HepG2 (cell line): ENCODE data around the gene ZNF578. TPM values are rescaled to one million over a fixed set of nuclear protein-coding genes. Genes with fewer than 3 reads are reported as not detected.

ENCODE experiments used
- GATA4 ChIP-seq: sonication (generic); IDR thresholded peaks from 2 replicates; pipeline ENCODE4 v1.6.1; 2016; ENCODE audit warnings: antibody characterized with exemption, low read depth, borderline replicate concordance
- GTF2F1 ChIP-seq: fragments of 150-350 bp; IDR thresholded peaks from 2 replicates; pipeline ENCODE4 v1.6.1; 2014; ENCODE audit warnings: low read length
- HES4 ChIP-seq: sonication (generic); formaldehyde crosslinking; IDR thresholded peaks from 2 replicates; pipeline ENCODE4 v1.9.0; 2021; ENCODE audit warnings: mild to moderate bottlenecking, missing genetic modification reagents, borderline replicate concordance
- NBN ChIP-seq: fragments of 450-650 bp; conservative IDR thresholded peaks from 2 replicates; pipeline ENCODE4 v1.6.1; 2017
- NPAS2 ChIP-seq: sonication (generic); formaldehyde crosslinking; IDR thresholded peaks from 2 replicates; pipeline ENCODE4 v1.8.0; 2022; ENCODE audit warnings: mild to moderate bottlenecking, missing genetic modification reagents, borderline replicate concordance
- NR3C1 ChIP-seq: sonication (generic); formaldehyde crosslinking; IDR thresholded peaks from 2 replicates; pipeline ENCODE4 v1.4.0; 2020; ENCODE audit warnings: missing genetic modification reagents
- POLR2G ChIP-seq: fragments of 200-400 bp; formaldehyde crosslinking; IDR thresholded peaks from 2 replicates; pipeline ENCODE4 v1.6.1; 2018; ENCODE audit warnings: mild to moderate bottlenecking, low read depth, low read length, moderate library complexity
- RFX1 ChIP-seq: fragments of 450-650 bp; IDR thresholded peaks from 2 replicates; pipeline ENCODE4 v1.6.1; 2017
- SNAI1 ChIP-seq: sonication (generic); formaldehyde crosslinking; IDR thresholded peaks from 2 replicates; pipeline ENCODE4 v1.5.0; 2020; ENCODE audit warnings: mild to moderate bottlenecking, missing genetic modification reagents, borderline replicate concordance
- ZBTB42 ChIP-seq: sonication (generic); formaldehyde crosslinking; IDR thresholded peaks from 2 replicates; pipeline ENCODE4 v1.5.0; 2020; ENCODE audit warnings: mild to moderate bottlenecking, missing genetic modification reagents
- ZFP36L1 ChIP-seq: sonication (generic); formaldehyde crosslinking; IDR thresholded peaks from 2 replicates; pipeline ENCODE4 v1.8.0; 2022; ENCODE audit warnings: mild to moderate bottlenecking, missing genetic modification reagents, moderate library complexity
- ZNF235 ChIP-seq: sonication (generic); formaldehyde crosslinking; IDR thresholded peaks from 2 replicates; pipeline ENCODE4 v1.8.1; 2023; ENCODE audit warnings: mild to moderate bottlenecking, missing genetic modification reagents, borderline replicate concordance
- ZNF253 ChIP-seq: sonication (generic); formaldehyde crosslinking; IDR thresholded peaks from 2 replicates; pipeline ENCODE4 v1.8.0; 2022; ENCODE audit warnings: mild to moderate bottlenecking, missing genetic modification reagents, borderline replicate concordance
- ZNF264 ChIP-seq: sonication (generic); formaldehyde crosslinking; IDR thresholded peaks from 2 replicates; pipeline ENCODE4 v1.4.0; 2020; ENCODE audit warnings: missing genetic modification reagents
- ZNF577 ChIP-seq: sonication (generic); formaldehyde crosslinking; IDR thresholded peaks from 2 replicates; pipeline ENCODE4 v1.4.0; 2020; ENCODE audit warnings: mild to moderate bottlenecking, low read depth, missing genetic modification reagents, borderline replicate concordance
- ZNF703 ChIP-seq: sonication (generic); formaldehyde crosslinking; IDR thresholded peaks from 2 replicates; pipeline ENCODE4 v1.5.1; 2020; ENCODE audit warnings: missing genetic modification reagents, mild to moderate bottlenecking, moderate library complexity, borderline replicate concordance
- ZNF75D ChIP-seq: sonication (generic); formaldehyde crosslinking; IDR thresholded peaks from 2 replicates; pipeline ENCODE4 v1.8.1; 2023; ENCODE audit warnings: missing genetic modification reagents, mild to moderate bottlenecking, borderline replicate concordance
- ZNF766 ChIP-seq: sonication (generic); formaldehyde crosslinking; IDR thresholded peaks from 2 replicates; pipeline ENCODE4 v1.5.0; 2020; ENCODE audit warnings: missing genetic modification reagents, borderline replicate concordance
- ZNF850 ChIP-seq: sonication (generic); formaldehyde crosslinking; conservative IDR thresholded peaks from 2 replicates; pipeline ENCODE4 v1.9.0; 2021; ENCODE audit warnings: mild to moderate bottlenecking, missing genetic modification reagents
- polyA plus RNA-seq, 8 experiments: library from polyadenylated mRNA; depleted of rRNA in 3 of 8; stranded (reverse) in 7 of 8; unstranded in 1 of 8; fragments of >200 nt; fragmentation: Illumina TruSeq in 4 of 8; extraction: Trizol in 4 of 8; gene quantifications; 2 replicates each; pipeline versions ENCODE4 v1.2.1 to v1.2.3, GENCODE V29; 2011 to 2016; ENCODE audit warnings: low read depth in 4 of 8, missing spikeins in 1 of 8, mixed read lengths in 1 of 8; ENCODE audit not compliant: insufficient read depth in 1 of 8
- total RNA-seq, 5 experiments: library from RNA; depleted of rRNA; stranded (reverse); fragments of >200 nt; fragmentation: Illumina TruSeq; extraction: Trizol; gene quantifications; 2 replicates each; pipeline ENCODE4 v1.2.3, GENCODE V29; 2016; ENCODE audit warnings: low read depth in 1 of 5
- TF ChIP-seq, protein P1 (sequence below): sonication (generic); formaldehyde crosslinking; IDR thresholded peaks from 2 replicates; pipeline ENCODE4 v1.4.0; 2020; ENCODE audit warnings: mild to moderate bottlenecking, missing genetic modification reagents, borderline replicate concordance
- TF ChIP-seq, protein P2 (sequence below): sonication (generic); formaldehyde crosslinking; IDR thresholded peaks from 2 replicates; pipeline ENCODE4 v1.4.0; 2020; ENCODE audit warnings: missing genetic modification reagents
- TF ChIP-seq, protein P3 (sequence below): sonication (generic); formaldehyde crosslinking; IDR thresholded peaks from 2 replicates; pipeline ENCODE4 v1.5.1; 2020; ENCODE audit warnings: mild to moderate bottlenecking, missing genetic modification reagents, moderate library complexity

The ZNF578 gene
- total and polyA plus RNA-seq, 2 of the 13 experiments (the other 11 are each of a cell fraction or from before 2014, with no cell fraction given), result not detected

DNA sequence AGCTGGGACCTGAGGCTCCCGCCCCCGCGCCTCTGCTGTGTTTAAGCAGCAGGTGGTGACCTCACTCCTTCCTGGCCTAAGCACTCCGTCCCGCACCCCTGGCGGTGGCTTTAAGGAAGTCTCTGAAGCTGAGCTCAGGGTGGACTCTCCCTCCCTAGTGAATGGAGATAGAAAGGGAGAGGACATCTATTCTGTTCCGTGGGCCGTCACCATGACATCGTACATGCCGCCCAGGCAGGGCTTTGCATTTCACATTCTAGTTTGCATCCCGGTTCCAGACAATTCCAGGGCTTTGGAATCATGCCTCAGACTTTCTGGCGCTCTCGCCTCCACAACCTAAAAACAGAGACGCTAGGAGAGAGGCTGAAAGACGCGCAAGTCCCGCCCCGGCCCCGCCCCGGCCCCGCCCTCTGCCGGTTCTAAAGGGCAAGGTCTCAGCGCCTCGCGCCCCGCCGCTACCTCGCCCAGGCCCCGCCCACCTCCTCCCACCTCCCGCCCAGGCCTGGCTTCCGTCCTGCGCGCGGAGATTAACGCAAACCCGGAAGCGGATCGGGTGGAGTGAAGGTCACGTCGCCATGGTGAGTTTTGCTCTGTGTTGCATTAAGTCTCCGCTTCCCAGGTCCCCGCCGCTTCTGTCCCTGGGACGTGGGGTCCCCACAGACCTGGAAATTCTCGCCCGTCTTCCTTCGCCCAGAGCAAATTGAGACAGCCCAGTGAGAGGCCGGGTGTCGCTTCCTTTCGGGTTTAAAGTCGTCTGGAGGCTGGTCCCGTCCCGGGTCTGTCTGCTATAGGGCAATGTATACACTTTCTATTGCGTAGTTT, 74.0 kb downstream of the ZNF578 start, which contains the start of gene ZNF808 (continued):
- TF ChIP-seq POLR2G (peak; percentile 67), NR3C1 (CRISPR knock-in tag) (no peak), ZFP36L1 (CRISPR knock-in tag) (no peak), GATA4 (no peak), ZNF253 (CRISPR knock-in tag) (no peak), SNAI1 (CRISPR knock-in tag) (no peak), GTF2F1 (no peak), ZNF577 (CRISPR knock-in tag) (no peak), ZNF235 (no peak), NBN (no peak), ZBTB42 (CRISPR knock-in tag) (no peak), RFX1 (no peak), NPAS2 (no peak), HES4 (no peak), ZNF75D (no peak), ZNF703 (CRISPR knock-in tag) (no peak; the same call in 1 of the 2 replicates), ZNF850 (CRISPR knock-in tag) (no peak), ZNF264 (CRISPR knock-in tag) (peak; percentile 90; the same call in 1 of the 2 replicates), ZNF766 (no peak)
- TF ChIP-seq, protein P1, sequence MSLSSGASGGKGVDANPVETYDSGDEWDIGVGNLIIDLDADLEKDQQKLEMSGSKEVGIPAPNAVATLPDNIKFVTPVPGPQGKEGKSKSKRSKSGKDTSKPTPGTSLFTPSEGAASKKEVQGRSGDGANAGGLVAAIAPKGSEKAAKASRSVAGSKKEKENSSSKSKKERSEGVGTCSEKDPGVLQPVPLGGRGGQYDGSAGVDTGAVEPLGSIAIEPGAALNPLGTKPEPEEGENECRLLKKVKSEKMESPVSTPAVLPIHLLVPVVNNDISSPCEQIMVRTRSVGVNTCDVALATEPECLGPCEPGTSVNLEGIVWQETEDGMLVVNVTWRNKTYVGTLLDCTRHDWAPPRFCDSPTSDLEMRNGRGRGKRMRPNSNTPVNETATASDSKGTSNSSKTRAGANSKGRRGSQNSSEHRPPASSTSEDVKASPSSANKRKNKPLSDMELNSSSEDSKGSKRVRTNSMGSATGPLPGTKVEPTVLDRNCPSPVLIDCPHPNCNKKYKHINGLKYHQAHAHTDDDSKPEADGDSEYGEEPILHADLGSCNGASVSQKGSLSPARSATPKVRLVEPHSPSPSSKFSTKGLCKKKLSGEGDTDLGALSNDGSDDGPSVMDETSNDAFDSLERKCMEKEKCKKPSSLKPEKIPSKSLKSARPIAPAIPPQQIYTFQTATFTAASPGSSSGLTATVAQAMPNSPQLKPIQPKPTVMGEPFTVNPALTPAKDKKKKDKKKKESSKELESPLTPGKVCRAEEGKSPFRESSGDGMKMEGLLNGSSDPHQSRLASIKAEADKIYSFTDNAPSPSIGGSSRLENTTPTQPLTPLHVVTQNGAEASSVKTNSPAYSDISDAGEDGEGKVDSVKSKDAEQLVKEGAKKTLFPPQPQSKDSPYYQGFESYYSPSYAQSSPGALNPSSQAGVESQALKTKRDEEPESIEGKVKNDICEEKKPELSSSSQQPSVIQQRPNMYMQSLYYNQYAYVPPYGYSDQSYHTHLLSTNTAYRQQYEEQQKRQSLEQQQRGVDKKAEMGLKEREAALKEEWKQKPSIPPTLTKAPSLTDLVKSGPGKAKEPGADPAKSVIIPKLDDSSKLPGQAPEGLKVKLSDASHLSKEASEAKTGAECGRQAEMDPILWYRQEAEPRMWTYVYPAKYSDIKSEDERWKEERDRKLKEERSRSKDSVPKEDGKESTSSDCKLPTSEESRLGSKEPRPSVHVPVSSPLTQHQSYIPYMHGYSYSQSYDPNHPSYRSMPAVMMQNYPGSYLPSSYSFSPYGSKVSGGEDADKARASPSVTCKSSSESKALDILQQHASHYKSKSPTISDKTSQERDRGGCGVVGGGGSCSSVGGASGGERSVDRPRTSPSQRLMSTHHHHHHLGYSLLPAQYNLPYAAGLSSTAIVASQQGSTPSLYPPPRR, result no peak
- TF ChIP-seq, protein P2, sequence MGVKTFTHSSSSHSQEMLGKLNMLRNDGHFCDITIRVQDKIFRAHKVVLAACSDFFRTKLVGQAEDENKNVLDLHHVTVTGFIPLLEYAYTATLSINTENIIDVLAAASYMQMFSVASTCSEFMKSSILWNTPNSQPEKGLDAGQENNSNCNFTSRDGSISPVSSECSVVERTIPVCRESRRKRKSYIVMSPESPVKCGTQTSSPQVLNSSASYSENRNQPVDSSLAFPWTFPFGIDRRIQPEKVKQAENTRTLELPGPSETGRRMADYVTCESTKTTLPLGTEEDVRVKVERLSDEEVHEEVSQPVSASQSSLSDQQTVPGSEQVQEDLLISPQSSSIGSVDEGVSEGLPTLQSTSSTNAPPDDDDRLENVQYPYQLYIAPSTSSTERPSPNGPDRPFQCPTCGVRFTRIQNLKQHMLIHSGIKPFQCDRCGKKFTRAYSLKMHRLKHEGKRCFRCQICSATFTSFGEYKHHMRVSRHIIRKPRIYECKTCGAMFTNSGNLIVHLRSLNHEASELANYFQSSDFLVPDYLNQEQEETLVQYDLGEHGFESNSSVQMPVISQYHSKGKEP (CRISPR knock-in tag), result no peak
- TF ChIP-seq, protein P3, sequence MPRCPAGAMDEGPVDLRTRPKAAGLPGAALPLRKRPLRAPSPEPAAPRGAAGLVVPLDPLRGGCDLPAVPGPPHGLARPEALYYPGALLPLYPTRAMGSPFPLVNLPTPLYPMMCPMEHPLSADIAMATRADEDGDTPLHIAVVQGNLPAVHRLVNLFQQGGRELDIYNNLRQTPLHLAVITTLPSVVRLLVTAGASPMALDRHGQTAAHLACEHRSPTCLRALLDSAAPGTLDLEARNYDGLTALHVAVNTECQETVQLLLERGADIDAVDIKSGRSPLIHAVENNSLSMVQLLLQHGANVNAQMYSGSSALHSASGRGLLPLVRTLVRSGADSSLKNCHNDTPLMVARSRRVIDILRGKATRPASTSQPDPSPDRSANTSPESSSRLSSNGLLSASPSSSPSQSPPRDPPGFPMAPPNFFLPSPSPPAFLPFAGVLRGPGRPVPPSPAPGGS (CRISPR knock-in tag), result no peak
